Keratinocyte (primary cell): ENCODE data around the gene DNMT3A. TPM values are rescaled to one million over a fixed set of nuclear protein-coding genes. Genes with fewer than 3 reads are reported as not detected.

ENCODE experiments used
- DNase-seq: peaks from one replicate; pipeline ENCODE4 v3.0.0-alpha.2; 2011; ENCODE audit warnings: low read depth, missing footprints, low spot score
- FAIRE-seq: peaks from 2 replicates; lab custom pipeline; 2011; peaks lifted over from hg19 to GRCh38; lab: Jason Lieb, UNC
- H2AFZ ChIP-seq: 2 replicates; pipeline ENCODE4 v1.6.0; 2012; ENCODE audit warnings: low read length, control low read depth, inconsistent platforms; ENCODE audit not compliant: control insufficient read depth
- H3K27ac ChIP-seq: 2 replicates; pipeline ENCODE4 v1.5.1; 2011; ENCODE audit warnings: low read length; ENCODE audit not compliant: control insufficient read depth, insufficient read depth
- H3K27me3 ChIP-seq: 3 replicates; pipeline ENCODE4 v1.6.0; 2011; ENCODE audit warnings: low read length; ENCODE audit not compliant: control insufficient read depth, insufficient read depth; ENCODE audit errors: extremely low read depth
- H3K36me3 ChIP-seq, 2 experiments: 2 replicates in 1 of 2; 3 replicates in 1 of 2; pipeline ENCODE4 v1.5.1; 2011; ENCODE audit warnings: low read length in 2 of 2, mild to moderate bottlenecking in 1 of 2; ENCODE audit not compliant: control insufficient read depth in 2 of 2, insufficient read depth in 2 of 2; ENCODE audit errors: extremely low read depth in 1 of 2
- H3K4me1 ChIP-seq: 3 replicates; pipeline ENCODE4 v1.5.1; 2011; ENCODE audit warnings: low read length; ENCODE audit not compliant: control insufficient read depth, insufficient read depth; ENCODE audit errors: extremely low read depth
- H3K4me2 ChIP-seq: 3 replicates; pipeline ENCODE4 v1.6.0; 2011; ENCODE audit warnings: low read depth, low read length; ENCODE audit not compliant: control insufficient read depth, insufficient read depth; ENCODE audit errors: extremely low read depth
- H3K4me3 ChIP-seq, 3 experiments: fragments of 200-600 bp in 1 of 3; sonication (generic) in 1 of 3; 2 replicates in 2 of 3; 3 replicates in 1 of 3; pipeline ENCODE4 v1.5.1; 2011 to 2016; ENCODE audit warnings: low read length in 3 of 3, mild to moderate bottlenecking in 3 of 3, control low read depth in 2 of 3, inconsistent platforms in 1 of 3, low read depth in 1 of 3, mixed read lengths in 1 of 3, mixed run types in 1 of 3, moderate library complexity in 1 of 3; ENCODE audit not compliant: control insufficient read depth in 2 of 3, insufficient read depth in 2 of 3; ENCODE audit errors: extremely low read depth in 1 of 3
- H3K79me2 ChIP-seq: 2 replicates; pipeline ENCODE4 v1.6.0; 2012; ENCODE audit warnings: low read length; ENCODE audit not compliant: control insufficient read depth, insufficient read depth
- H3K9ac ChIP-seq: 3 replicates; pipeline ENCODE4 v1.6.0; 2011; ENCODE audit warnings: low read length; ENCODE audit not compliant: control insufficient read depth, insufficient read depth; ENCODE audit errors: extremely low read depth
- H3K9me1 ChIP-seq: 3 replicates; pipeline ENCODE4 v1.6.0; 2011; ENCODE audit warnings: low read length; ENCODE audit not compliant: control insufficient read depth, insufficient read depth; ENCODE audit errors: extremely low read depth
- H3K9me3 ChIP-seq: 2 replicates; pipeline ENCODE4 v1.5.1; 2012; ENCODE audit warnings: low read depth, low read length; ENCODE audit not compliant: control insufficient read depth
- H4K20me1 ChIP-seq: 3 replicates; pipeline ENCODE4 v1.6.0; 2011; ENCODE audit warnings: low read length; ENCODE audit not compliant: control insufficient read depth, insufficient read depth; ENCODE audit errors: extremely low read depth
- EZH2 ChIP-seq: IDR thresholded peaks from one replicate; pipeline ENCODE4 v1.6.1; 2012; ENCODE audit warnings: inconsistent platforms, mild to moderate bottlenecking, low read length, moderate library complexity
- dilution Hi-C: fragments of 300-500 bp; cut with MboI; formaldehyde crosslinking; loops from one replicate; pipeline ENCODE4 v1.7.0; 2020; ENCODE audit warnings: low sequenced_read_pairs; ENCODE audit not compliant: extremely low pct_ligation_motif_present
- polyA plus RNA-seq, 5 experiments: library from polyadenylated mRNA; depleted of rRNA in 3 of 5; stranded (reverse) in 3 of 5; stranded (forward) in 1 of 5; unstranded in 1 of 5; fragments of >200 nt; gene quantifications; 1 replicate in 1 of 5; 2 replicates in 3 of 5; 3 replicates in 1 of 5; pipeline versions ENCODE4 v1.2.1 to v1.2.3, GENCODE V29; 2011 to 2012; ENCODE audit warnings: missing spikeins in 2 of 5, low read depth in 1 of 5, low replicate concordance in 1 of 5
- TF ChIP-seq, protein P1 (sequence below), 3 experiments: IDR thresholded peaks in 1 of 3; conservative IDR thresholded peaks in 1 of 3; optimal IDR thresholded peaks in 1 of 3; 2 replicates in 2 of 3; 3 replicates in 1 of 3; pipeline versions ENCODE3 to v1.5.1; 2011; ENCODE audit warnings: low read length in 3 of 3, mild to moderate bottlenecking in 3 of 3, moderate library complexity in 2 of 3, control low read depth in 1 of 3, inconsistent platforms in 1 of 3; ENCODE audit not compliant: insufficient read depth in 2 of 3; ENCODE audit errors: extremely low read depth in 1 of 3

The DNMT3A gene
- polyA plus RNA-seq, 1 donor (not counting 4 experiments of a cell fraction or from before 2014, with no cell fraction given): 1.5 TPM

DNA sequence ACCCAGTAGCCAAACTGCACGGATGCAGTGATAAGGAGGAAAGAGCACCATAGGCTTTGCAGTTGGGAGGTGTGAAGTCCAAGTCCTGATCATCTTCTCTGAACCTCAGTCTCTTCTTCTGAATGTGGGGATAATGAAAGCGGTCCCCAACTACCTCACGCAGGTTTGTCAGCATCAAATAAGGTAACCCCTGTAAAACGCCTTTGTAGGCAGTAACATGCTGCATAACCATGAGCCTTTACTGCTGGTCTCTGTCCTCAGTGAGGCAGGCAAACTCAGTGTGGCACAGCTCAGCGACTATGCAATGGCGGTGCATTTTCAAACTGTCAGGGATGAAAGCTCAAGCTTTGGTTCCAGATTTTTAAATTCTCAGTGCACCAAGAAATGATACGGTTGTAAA lies 46.1 kb downstream of the DNMT3A start:
- peaks cover 8% of the 10 kb centered on the region for H3K4me1 ChIP-seq

DNA sequence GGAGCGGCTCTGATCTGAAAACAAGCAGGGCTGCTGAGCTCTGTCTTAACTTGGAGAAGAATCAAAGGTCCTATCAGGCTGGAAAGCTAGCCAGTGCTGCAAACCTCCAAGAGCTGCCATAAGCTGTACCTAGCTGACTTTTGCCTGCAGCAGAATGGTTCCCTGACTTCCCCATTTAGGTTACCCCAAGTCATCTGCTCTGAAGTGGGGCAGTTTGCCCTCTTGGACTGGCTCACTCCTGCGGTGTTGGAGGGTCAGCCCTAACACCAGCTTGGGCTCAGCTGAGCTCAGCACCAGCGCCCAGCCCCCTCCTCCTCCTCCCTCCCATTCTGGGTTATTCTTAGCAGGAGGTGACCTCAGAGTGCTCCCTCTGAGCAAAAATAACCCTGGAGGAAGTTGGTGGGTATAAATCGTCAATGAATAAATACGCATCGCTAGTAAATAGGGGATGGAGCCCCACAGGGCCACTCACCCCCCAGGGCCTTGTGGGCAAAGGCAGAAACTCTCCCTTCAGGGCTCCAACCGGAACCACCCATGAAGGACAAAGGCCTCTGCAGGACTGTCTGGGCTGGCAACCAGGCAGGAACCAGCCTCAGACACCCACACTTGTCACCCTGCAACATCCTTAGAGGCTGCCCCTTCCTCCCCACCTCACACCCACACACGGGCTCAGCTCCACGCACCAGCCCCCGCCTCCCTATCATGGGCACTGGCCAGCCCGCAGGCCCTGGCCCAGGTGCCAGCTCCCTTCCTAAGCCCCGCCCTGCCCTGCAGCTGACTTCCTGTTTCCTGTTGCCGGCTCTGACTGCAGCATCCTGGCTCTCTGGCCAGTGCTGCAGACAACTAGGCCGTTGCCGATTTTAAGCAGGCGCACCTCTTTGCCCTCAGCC lies 46.9 kb downstream of the DNMT3A start:
- FAIRE-seq: no peak
- no peak overlapping the region for H3K4me2 ChIP-seq

More for the DNA sequence above, 46.1 kb downstream of the DNMT3A start:
- FAIRE-seq (peak; percentile 64), DNase-seq (no peak)
- H3K4me3 ChIP-seq: no peak overlapping the region
- H3K27me3 ChIP-seq: no peaks in the 10 kb centered on the region
- H3K9me3 ChIP-seq: no peaks in the 10 kb centered on the region
- dilution Hi-C loops: no loop called here
- H3K79me2 ChIP-seq: no peaks in the 10 kb centered on the region
- H3K27ac ChIP-seq: no peak overlapping the region
- no peak overlapping the region for H3K9ac ChIP-seq
- no peak overlapping the region for H2AFZ ChIP-seq
- H4K20me1 ChIP-seq: no peaks in the 10 kb centered on the region
- no peaks in the 10 kb centered on the region for H3K36me3 ChIP-seq
- H3K9me1 ChIP-seq: no peaks in the 10 kb centered on the region
- no peak overlapping the region for H3K4me2 ChIP-seq
- TF ChIP-seq EZH2: no peak
- TF ChIP-seq, protein P1, sequence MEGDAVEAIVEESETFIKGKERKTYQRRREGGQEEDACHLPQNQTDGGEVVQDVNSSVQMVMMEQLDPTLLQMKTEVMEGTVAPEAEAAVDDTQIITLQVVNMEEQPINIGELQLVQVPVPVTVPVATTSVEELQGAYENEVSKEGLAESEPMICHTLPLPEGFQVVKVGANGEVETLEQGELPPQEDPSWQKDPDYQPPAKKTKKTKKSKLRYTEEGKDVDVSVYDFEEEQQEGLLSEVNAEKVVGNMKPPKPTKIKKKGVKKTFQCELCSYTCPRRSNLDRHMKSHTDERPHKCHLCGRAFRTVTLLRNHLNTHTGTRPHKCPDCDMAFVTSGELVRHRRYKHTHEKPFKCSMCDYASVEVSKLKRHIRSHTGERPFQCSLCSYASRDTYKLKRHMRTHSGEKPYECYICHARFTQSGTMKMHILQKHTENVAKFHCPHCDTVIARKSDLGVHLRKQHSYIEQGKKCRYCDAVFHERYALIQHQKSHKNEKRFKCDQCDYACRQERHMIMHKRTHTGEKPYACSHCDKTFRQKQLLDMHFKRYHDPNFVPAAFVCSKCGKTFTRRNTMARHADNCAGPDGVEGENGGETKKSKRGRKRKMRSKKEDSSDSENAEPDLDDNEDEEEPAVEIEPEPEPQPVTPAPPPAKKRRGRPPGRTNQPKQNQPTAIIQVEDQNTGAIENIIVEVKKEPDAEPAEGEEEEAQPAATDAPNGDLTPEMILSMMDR (optimal IDR thresholded peaks at IDR 0.05 in 1 of 3, IDR thresholded peaks at IDR 0.05 in 1 of 3, conservative IDR thresholded peaks at IDR 0.05 in 1 of 3; ENCODE audit: extremely low read depth in 1 of 3, insufficient read depth in 2 of 3, low read length in 3 of 3): no peak

More for the DNA sequence above, 46.9 kb downstream of the DNMT3A start:
- Histone ChIP-seq H3K79me2 (no peaks in the 10 kb centered on the region), H2AFZ (peak overlapping the region; percentile 80), H3K4me1 (peaks cover 8% of the 10 kb centered on the region), H3K36me3 (no peaks in the 10 kb centered on the region), H3K27ac (no peak overlapping the region), H3K9me3 (no peaks in the 10 kb centered on the region), H3K27me3 (no peaks in the 10 kb centered on the region), H3K9ac (no peak overlapping the region), H4K20me1 (no peaks in the 10 kb centered on the region), H3K4me3 (no peak overlapping the region), H3K9me1 (no peaks in the 10 kb centered on the region)
- dilution Hi-C loops: no loop called here
- DNase-seq: no peak
- TF ChIP-seq, protein P1 (optimal IDR thresholded peaks at IDR 0.05 in 1 of 3, IDR thresholded peaks at IDR 0.05 in 1 of 3, conservative IDR thresholded peaks at IDR 0.05 in 1 of 3; ENCODE audit: extremely low read depth in 1 of 3, insufficient read depth in 2 of 3, low read length in 3 of 3): no peak
- TF ChIP-seq EZH2: no peak
